Stimulated activated CD8-positive, alpha-beta memory T cell treated with anti-CD3 and anti-CD28 coated beads, Interleukin-15, amount 100 ng/mL, for 24 hours (primary cell): ENCODE measurements around the gene CEP85.

Experiments
- DNase-seq: peaks from one replicate; pipeline ENCODE4 v3.0.0-alpha.2; 2020; ENCODE audit warnings: low read depth

Gene CEP85

GRCh38 chr1:26233903-26234643 lies at the start of gene CEP85:
TSS of gene CEP85 (plus strand) at chr1:26234200. CDS start at chr1:26239784, 5,584 bp downstream.
- peak; percentile 94 for DNase-seq

- DNase-seq = no peak
Measured at GRCh38 chr1:26184883-26185282, 49.1 kb upstream of the CEP85 start.

DNA sequence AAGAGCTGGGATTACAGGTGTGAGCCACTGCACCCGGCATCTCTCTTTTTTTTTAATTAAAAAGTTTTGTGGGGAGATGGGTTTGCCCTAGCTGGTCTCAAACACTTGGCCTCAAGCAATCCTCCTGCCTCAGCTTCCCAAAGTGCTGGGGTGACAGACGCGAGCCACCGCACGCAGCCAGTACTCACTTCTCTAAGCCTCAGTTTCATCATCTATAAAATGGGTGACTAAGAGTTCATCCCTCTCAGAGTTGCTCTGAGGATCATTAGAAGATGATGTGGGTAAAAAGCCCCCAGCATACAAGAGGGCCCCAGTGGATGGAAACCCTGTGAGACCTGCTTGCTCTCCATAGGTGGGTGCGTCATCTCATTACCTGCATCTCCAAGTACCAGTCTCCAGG lies 46.1 kb upstream of the CEP85 start:
- DNase-seq = no peak

GRCh38 chr1:26188477-26188876 lies 45.5 kb upstream of the CEP85 start:
- DNase-seq = no peak

- DNase-seq = no peak
Measured at GRCh38 chr1:26189331-26189730, 44.7 kb upstream of the CEP85 start.

- no peak for DNase-seq
Measured at GRCh38 chr1:26189751-26190275, 44.2 kb upstream of the CEP85 start.

DNA sequence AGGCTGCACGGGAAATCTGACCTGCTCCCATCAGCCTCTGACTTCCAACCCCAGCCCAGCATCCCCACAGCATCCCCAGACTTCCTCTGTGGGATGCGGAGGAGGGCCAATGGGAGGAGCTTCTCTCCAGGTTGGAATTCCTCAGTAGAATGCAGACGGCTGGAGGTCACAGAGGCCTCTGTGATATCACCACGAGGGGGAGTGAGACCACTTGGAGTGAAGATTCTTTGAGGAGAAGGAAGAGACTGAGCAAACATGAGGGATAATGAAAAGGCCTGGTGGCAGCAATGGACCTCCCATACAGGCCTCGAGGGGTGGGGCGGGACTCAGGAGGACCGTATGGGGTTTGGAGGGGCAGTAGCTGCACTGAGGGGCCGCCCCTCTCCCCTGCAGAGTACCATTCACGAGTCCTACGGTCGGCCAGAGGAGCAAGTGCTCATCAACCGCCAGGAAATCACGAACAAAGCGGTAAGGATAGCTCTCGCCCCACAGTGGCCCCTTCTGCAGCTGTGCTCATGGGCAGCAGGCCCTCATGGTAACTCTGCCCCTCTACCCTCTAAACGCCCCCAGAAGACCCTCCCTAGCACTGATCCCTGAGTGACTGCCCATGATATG lies 43.5 kb upstream of the CEP85 start, which contains the start of gene CATSPER4:
Gene CATSPER4, plus strand, starts transcription at position 230 of the 615 bp plus-strand sequence. Its CDS starts 26 bp downstream, at position 256.
- no peak for DNase-seq

GRCh38 chr1:26191739-26192138 lies 42.3 kb upstream of the CEP85 start:
- DNase-seq = no peak

GRCh38 chr1:26195805-26196204 lies 38.2 kb upstream of the CEP85 start:
- DNase-seq = no peak

DNA sequence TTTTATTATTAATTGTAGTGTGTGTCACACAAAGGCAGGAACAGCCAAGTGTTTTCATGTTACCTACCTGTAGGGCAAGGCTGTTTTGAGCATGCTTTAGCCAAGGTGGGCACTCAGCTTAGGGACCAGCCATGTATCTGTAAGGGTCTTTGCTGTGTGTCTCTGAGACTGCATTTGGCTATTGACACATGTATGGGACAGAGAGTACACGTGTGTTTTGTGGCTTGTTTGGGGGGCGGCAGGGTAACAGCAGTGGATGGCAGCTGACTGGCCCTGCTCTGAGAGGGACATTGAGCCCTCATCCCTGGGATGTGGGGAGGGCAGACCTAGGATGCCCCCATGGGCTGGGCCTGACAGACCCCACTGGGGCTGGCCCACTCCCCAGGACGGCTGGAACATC lies 36.7 kb upstream of the CEP85 start:
- DNase-seq = no peak

GRCh38 chr1:26197813-26198212 lies 36.2 kb upstream of the CEP85 start:
- DNase-seq = no peak

DNA sequence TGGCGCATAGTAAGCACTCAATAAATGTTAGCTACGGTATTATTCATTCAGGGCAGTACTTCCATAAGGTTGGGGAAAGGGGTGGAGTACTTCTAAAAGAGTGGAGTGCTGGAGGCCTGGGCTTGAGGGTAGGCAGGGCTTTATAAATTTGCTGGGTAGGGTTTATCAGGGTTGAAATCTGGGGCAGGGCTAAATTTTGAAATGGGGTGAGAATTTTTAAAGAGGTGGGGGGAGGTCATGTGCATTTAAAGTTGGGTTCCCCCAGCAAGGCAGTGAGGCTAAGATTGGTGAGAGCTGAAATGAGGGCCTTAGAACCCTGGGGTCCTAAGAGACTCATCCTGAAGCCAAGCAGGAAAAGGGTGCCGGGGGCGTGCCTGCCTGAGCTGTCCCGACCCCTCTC lies 33.6 kb upstream of the CEP85 start:
- DNase-seq = no peak

GRCh38 chr1:26203642-26204318 lies 30.2 kb upstream of the CEP85 start:
- DNase-seq = no peak

GRCh38 chr1:26210147-26210870 lies 23.7 kb upstream of the CEP85 start:
- DNase-seq = no peak

DNA sequence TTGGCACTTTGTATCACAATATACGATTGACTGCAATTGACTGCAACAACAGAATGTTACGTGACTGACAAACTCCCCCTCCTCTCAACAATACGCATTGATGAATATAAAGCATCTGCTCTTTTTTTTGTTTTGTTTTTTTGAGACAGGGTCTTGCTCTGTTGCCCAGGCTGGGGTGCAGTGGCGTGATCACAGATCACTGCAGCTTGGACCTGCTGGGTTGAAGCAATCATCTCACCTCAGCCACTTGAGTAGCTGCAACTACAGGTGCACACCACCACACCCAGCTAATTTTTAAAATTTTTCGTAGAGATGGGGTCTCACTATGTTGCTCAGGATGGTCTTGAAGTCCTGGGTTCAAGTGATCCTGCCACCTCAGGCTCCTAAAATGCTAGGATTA lies 21.3 kb upstream of the CEP85 start:
- DNase-seq = no peak

DNA sequence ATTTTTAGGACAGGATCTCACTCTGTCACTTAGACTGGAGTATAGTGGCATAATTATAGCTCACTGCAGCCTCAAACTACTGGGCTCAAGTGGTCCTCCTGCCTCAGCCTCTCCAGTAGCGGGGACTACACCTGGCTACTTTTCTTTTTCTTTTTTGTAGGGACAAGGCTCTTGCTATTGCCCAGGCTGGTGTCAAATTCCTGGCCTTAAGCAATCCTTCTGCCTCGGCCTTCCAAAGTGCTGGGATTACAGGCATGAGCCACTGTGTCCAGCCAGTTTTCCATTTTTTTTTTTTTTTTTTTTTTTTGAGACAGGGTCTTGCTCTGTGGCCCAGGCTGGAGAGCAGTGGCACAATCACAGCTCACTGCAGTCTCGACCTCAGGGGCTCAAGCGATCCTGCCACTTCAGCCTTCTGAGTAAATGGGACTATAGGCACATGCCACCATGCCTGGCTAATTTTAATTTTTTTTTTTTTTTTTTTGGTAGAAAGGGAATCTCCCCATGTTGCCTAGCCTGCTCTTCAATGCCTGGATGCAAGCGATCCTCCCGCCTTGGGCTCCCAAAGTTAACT lies 20.6 kb upstream of the CEP85 start:
- no peak for DNase-seq

DNA sequence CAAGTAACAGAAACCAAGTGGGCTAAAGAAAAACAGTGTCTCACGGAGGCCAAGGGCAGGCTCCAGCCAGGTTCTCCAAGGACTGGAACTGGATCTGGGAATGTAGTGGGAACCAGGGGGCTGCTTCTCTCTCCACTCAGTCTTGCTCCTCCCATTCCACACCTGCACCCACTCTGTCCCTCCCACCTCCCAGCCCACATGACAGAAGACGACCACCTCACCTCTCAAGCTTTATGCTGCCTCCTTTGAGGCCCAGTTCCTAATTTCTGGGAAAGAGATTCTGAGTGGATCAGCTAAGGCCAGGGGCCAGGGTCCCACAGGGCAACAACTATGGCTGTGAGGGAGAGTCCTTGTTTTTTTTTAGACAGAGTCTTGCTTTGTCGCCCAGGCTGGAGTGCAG lies 18.8 kb upstream of the CEP85 start:
- no peak for DNase-seq

DNA sequence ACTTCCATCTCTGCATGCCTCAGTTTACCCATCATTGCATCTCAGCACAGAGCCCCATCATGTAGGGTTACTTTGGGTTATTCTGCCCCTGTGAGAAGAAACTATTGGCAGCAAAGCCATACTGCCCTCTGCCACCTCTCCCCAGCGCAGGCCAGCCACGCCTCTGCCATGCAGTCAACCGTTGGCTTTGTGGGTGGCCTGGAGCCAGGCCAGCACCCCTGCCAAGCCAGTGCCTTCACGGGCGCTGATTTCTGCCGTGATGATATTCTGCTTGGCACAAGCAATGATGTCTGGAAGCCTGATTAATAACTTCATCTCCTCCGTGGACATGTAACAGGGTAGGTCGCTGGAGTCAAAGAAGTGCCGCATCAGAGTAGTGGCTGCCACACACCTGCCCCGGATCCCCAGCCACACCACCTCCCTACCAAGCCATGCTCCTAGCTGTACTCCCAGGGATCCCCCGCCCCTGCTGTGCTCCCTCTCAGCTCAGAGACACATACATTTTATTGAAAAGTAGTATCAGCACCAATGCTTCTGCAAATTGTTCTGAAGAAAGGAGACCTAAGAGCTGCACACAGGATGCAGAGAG lies 15.0 kb upstream of the CEP85 start:
- DNase-seq = no peak

- no peak for DNase-seq
Measured at GRCh38 chr1:26220199-26220912, 13.6 kb upstream of the CEP85 start.

- DNase-seq = no peak
Measured at GRCh38 chr1:26221094-26221493, 12.9 kb upstream of the CEP85 start.

DNA sequence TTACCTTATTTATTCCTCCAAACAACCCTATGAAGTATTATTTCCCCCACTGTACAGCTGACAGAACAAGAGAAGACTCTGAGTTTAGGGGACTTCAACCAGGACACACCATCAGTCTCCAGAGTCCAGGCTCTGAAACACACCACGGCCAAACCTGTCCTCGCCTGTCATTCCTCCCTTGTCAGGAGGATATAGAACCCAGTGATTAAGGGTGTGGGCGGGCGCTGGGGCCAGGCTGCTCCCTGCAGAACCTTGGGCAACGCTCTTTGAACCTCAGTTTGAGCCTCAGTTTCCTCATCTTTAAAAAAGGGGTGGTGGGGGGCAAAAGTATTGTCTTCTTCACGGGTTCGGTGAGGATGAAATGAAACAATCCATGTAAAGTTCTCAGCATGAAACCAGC lies 9.4 kb upstream of the CEP85 start:
- no peak for DNase-seq
